Stimulated activated CD4-positive, alpha-beta T cell treated with anti-CD3 and anti-CD28 coated beads, Interleukin-4, amount 100 ng/mL, for 48 hours (primary cell): ENCODE data around the gene RNF135.
"Not testable (repeated sequence)": the region's sequence is repeated elsewhere in the genome, so short reads cannot be mapped to it uniquely, and the experiment has no call there.

Source experiments
- DNase-seq, 2 donors: peaks; one replicate each; pipeline ENCODE4 v3.0.0-alpha.2; 2020; ENCODE audit warnings: low read depth in 2 of 2

RNF135 gene

GRCh38 chr17:30997842-30998241 lies 27.0 kb downstream of the RNF135 start:
- DNase-seq = no peak

GRCh38 chr17:31002047-31002446 lies 31.2 kb downstream of the RNF135 start:
- no peak for DNase-seq

GRCh38 chr17:31003225-31003866 lies 32.5 kb downstream of the RNF135 start:
- no peak for DNase-seq

- no peak for DNase-seq
These were observed 33.3 kb downstream of the RNF135 start for GRCh38 chr17:31004160-31004559.

GRCh38 chr17:31007695-31008373 lies 37.0 kb downstream of the RNF135 start:
- DNase-seq = no peak

- peak; percentile 35 to 37 for DNase-seq
These were observed 37.7 kb downstream of the RNF135 start for GRCh38 chr17:31008374-31009041.

- peak; percentile 2 to 5 for DNase-seq
These were observed 38.3 kb downstream of the RNF135 start for GRCh38 chr17:31009042-31009702.

GRCh38 chr17:31010014-31010413 lies 39.2 kb downstream of the RNF135 start:
- DNase-seq = not testable (repeated sequence)

GRCh38 chr17:31013844-31014243 lies 43.0 kb downstream of the RNF135 start:
- DNase-seq = no peak

- DNase-seq = no peak
These were observed 44.8 kb downstream of the RNF135 start for GRCh38 chr17:31015639-31016038.

- no peak for DNase-seq
These were observed 48.2 kb downstream of the RNF135 start for GRCh38 chr17:31019004-31019403.

GRCh38 chr17:31023171-31023570 lies 52.3 kb downstream of the RNF135 start:
- DNase-seq = not testable (repeated sequence)

- DNase-seq = no peak
These were observed 61.0 kb downstream of the RNF135 start for GRCh38 chr17:31031841-31032240.

- DNase-seq = not testable (repeated sequence)
These were observed 64.8 kb downstream of the RNF135 start for GRCh38 chr17:31035611-31036010.

GRCh38 chr17:31040837-31041236 lies 70.0 kb downstream of the RNF135 start:
- not testable (repeated sequence) for DNase-seq

- DNase-seq = not testable (repeated sequence)
These were observed 71.5 kb downstream of the RNF135 start for GRCh38 chr17:31042378-31042777.

GRCh38 chr17:31046856-31047425 lies 76.1 kb downstream of the RNF135 start:
- not testable (repeated sequence) for DNase-seq

- no peak for DNase-seq
These were observed 77.3 kb downstream of the RNF135 start for GRCh38 chr17:31048142-31048541.

- no peak for DNase-seq
These were observed 77.9 kb downstream of the RNF135 start for GRCh38 chr17:31048780-31049179.
